GM19193 (cell line): ENCODE data around the gene LRP5.

Experiments
- POLR2A ChIP-seq: IDR thresholded peaks from 4 replicates; pipeline ENCODE4 v1.6.1; 2011; ENCODE audit not compliant: insufficient read depth, insufficient read length; ENCODE audit errors: extremely low read depth

LRP5 gene

GRCh38 chr11:68431984-68432645 lies 119.7 kb downstream of the LRP5 start:
- no peak for TF ChIP-seq POLR2A

- no peak for TF ChIP-seq POLR2A
Measured at GRCh38 chr11:68432874-68433273, 120.5 kb downstream of the LRP5 start.

DNA sequence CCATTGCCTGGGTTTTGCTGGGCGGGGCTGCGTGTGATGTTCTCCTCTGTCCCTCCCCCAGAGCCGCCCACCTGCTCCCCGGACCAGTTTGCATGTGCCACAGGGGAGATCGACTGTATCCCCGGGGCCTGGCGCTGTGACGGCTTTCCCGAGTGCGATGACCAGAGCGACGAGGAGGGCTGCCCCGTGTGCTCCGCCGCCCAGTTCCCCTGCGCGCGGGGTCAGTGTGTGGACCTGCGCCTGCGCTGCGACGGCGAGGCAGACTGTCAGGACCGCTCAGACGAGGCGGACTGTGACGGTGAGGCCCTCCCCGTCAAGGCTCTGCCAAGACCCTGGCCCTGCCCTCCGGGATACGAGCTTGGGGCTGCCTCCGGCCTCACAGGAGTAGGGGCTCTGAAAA lies 121.2 kb downstream of the LRP5 start:
- no peak for TF ChIP-seq POLR2A

- TF ChIP-seq POLR2A = no peak
Measured at GRCh38 chr11:68436162-68436888, 123.9 kb downstream of the LRP5 start.

GRCh38 chr11:68436985-68437926 lies 124.9 kb downstream of the LRP5 start:
- no peak for TF ChIP-seq POLR2A

GRCh38 chr11:68437927-68438657 lies 125.7 kb downstream of the LRP5 start:
- TF ChIP-seq POLR2A = no peak

GRCh38 chr11:68438658-68439259 lies 126.4 kb downstream of the LRP5 start:
- TF ChIP-seq POLR2A = no peak

DNA sequence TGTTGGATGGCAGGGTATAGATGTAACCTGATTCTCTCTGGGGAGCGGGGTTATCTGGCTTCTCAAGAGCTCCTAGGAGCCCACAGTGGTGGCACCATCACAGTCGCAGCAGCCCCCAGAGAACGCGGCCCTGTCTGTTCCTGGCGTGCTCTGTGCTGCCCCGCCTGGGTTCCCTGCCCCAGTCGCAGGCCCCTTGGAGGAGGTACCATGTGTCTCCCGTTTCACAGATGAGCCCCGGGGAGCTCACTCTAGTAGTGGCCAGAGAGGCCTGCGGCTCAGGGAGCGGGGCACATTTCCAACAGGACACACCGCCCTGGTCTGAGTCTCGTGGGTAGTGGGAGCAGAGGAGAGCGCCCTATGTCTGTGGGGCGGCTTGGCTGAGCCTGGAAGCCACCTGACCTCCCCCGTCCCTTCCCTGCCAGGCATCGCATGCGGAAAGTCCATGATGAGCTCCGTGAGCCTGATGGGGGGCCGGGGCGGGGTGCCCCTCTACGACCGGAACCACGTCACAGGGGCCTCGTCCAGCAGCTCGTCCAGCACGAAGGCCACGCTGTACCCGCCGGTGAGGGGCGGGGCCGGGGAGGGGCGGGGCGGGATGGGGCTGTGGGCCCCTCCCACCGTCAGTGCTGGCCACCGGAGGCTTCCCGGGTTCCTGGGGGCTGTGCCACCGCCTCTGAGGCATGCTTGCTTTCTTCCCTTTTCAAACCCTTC lies 127.1 kb downstream of the LRP5 start:
- TF ChIP-seq POLR2A = no peak

DNA sequence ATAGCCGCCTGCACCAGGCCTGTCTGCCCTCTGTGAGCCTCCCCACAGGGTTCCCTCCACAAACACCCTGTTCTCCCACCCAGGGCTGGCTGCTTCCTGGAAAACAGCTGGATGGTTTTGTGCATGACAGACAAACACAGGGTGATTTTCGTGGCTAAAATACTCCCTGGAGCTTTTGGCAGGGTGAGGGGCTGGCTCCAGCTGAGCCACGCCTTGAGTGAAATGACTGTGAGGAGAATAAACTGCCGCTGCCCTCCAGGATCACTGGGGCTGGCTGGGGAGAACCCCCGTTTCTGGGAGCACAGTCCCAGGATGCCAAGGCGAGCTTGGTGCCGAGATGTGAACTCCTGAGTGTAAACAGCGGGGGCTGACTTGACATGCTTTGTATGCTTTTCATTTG lies 127.8 kb downstream of the LRP5 start:
- no peak for TF ChIP-seq POLR2A

- TF ChIP-seq POLR2A = no peak
Measured at GRCh38 chr11:68441466-68442230, 129.3 kb downstream of the LRP5 start.

GRCh38 chr11:68442433-68442832 lies 130.0 kb downstream of the LRP5 start:
- no peak for TF ChIP-seq POLR2A

- TF ChIP-seq POLR2A = no peak
Measured at GRCh38 chr11:68444566-68444965, 132.2 kb downstream of the LRP5 start.

DNA sequence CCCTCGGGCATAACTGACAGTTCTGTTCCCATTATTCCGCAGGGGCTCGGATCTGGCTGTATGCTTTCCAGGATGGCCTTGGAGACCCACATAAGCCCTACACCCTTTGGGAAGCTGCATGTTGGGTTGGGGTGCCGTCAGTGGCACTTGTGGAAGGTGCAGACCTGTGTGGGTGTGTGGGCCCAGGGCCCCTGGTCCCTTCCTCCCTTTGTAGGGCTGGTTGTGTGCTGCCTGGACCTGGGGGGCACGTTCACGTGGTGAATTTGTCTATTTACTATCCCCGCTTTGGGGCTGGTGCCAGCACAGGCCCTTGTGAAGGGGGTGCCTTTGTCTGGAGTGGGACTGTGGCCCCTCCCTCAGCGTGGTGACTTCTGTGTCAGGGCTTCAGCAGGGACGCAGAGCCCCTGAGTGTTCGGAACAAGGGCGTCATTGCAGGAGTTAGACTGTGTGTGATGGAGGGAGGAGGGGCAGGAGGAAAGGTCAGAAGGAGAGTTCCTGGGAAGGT lies 133.2 kb downstream of the LRP5 start:
- TF ChIP-seq POLR2A = no peak
